Ramos (cell line): ENCODE measurements around the gene TMBIM4.

ENCODE experiments used
- in situ Hi-C: fragments of 300-500 bp; cut with MboI; formaldehyde crosslinking; loops from one replicate; pipeline ENCODE4 v1.14.3; 2022; ENCODE audit warnings: low sequenced_read_pairs; ENCODE audit not compliant: unreplicated experiment

TMBIM4 gene

GRCh38 chr12:66107451-66107915 lies 62.3 kb downstream of the TMBIM4 start:
- in situ Hi-C loops, result no loop called here

- in situ Hi-C loops, result no loop called here
These were observed 66.5 kb downstream of the TMBIM4 start for GRCh38 chr12:66103016-66103913.

- in situ Hi-C loops, result no loop called here
These were observed 77.1 kb downstream of the TMBIM4 start for GRCh38 chr12:66092559-66093269.

GRCh38 chr12:66090157-66090556 lies 79.6 kb downstream of the TMBIM4 start:
- in situ Hi-C loops, result no loop called here

GRCh38 chr12:66087365-66087943 lies 82.3 kb downstream of the TMBIM4 start:
- in situ Hi-C loops, result loop anchor here (10.0 kb wide), 1 partner anchor 1193 kb away; no protein-coding TSS in a partner anchor

GRCh38 chr12:66085998-66086397 lies 83.8 kb downstream of the TMBIM4 start:
- in situ Hi-C loops, result loop anchor here (10.0 kb wide), 1 partner anchor 1191 kb away; no protein-coding TSS in a partner anchor
